ENCODE measurements around the gene TOMM34. TPM values are rescaled to one million over a fixed set of nuclear protein-coding genes. Genes with fewer than 3 reads are reported as not detected.
A peak's percentile ranks its signal among the peaks of the same experiment; 100 is the strongest.

The TOMM34 gene
- total RNA-seq, 2 experiments from 2014 or later = 38.6 to 48.2 TPM

GRCh38 chr20:44908987-44909871 lies 51.0 kb downstream of the TOMM34 start:
- Histone ChIP-seq H3K4me1 (ENCODE audit: insufficient read depth, low read length, poor library complexity, severe bottlenecking) (peaks cover 25% of the 10 kb centered on the region), H3K4me3 (ENCODE audit: low read depth, low read length, poor library complexity, severe bottlenecking) (peak overlapping the region; percentile 74), H4K20me1 (ENCODE audit: insufficient read depth, low read length) (peaks cover 13% of the 10 kb centered on the region; the same call in 1 of the 2 replicates), H3K4me2 (ENCODE audit: low read length) (peak overlapping the region; percentile 74), H3K36me3 (ENCODE audit: insufficient read depth, low read length) (peaks cover 76% of the 10 kb centered on the region), H3K27ac (ENCODE audit: low read depth, low read length, poor library complexity, severe bottlenecking) (peak overlapping the region; percentile 20), H3K9me2 (ENCODE audit: insufficient read depth, low read length) (no peaks in the 10 kb centered on the region), H2AFZ (ENCODE audit: low read length) (no peak overlapping the region), H3K79me2 (ENCODE audit: insufficient read depth, low read depth, low read length) (no peaks in the 10 kb centered on the region; the same call in 1 of the 2 replicates), H3K9me3 (ENCODE audit: low read length) (no peaks in the 10 kb centered on the region)
- BruUV-seq (replicated peaks) = no TSS peak
- TF ChIP-seq EZH2phosphoT487 (IDR thresholded peaks at IDR 0.05; ENCODE audit: borderline replicate concordance, low read depth, low read length) (no peak), CTCF (conservative IDR thresholded peaks at IDR 0.05; ENCODE audit: low read length) (no peak)
- DNase-seq (ENCODE audit: low spot score) = no peak
- CTCF ChIA-PET (ENCODE audit: unreplicated experiment) = interaction anchor here (0.6 kb wide), 3 partner anchors 16 to 168 kb away, joined by 3 to 4 read pairs (median 3); partner anchors contain the start of gene TOMM34
- intact Hi-C loops (cut with micrococcal nuclease; ENCODE audit: unreplicated experiment) = no loop called here
- POLR2A ChIA-PET = interaction anchor here (0.7 to 1.3 kb wide), 4 partner anchors 13 to 69 kb away, joined by 3 to 11 read pairs (median 7); no protein-coding TSS in a partner anchor

- DNase-seq (ENCODE audit: low spot score) = no peak
- Histone ChIP-seq H3K4me1 (ENCODE audit: insufficient read depth, low read length, poor library complexity, severe bottlenecking) (peaks cover 17% of the 10 kb centered on the region), H3K4me2 (ENCODE audit: low read length) (no peak overlapping the region), H3K9me3 (ENCODE audit: low read length) (no peaks in the 10 kb centered on the region), H3K36me3 (ENCODE audit: insufficient read depth, low read length) (peaks cover 100% of the 10 kb centered on the region), H2AFZ (ENCODE audit: low read length) (no peak overlapping the region), H4K20me1 (ENCODE audit: insufficient read depth, low read length) (peaks cover 21% of the 10 kb centered on the region), H3K79me2 (ENCODE audit: insufficient read depth, low read depth, low read length) (peaks cover 26% of the 10 kb centered on the region), H3K27ac (ENCODE audit: low read depth, low read length, poor library complexity, severe bottlenecking) (no peak overlapping the region), H3K9me2 (ENCODE audit: insufficient read depth, low read length) (no peaks in the 10 kb centered on the region), H3K4me3 (ENCODE audit: low read depth, low read length, poor library complexity, severe bottlenecking) (no peak overlapping the region)
- no peak for TF ChIP-seq CTCF (conservative IDR thresholded peaks at IDR 0.05; ENCODE audit: low read length)
- no peak for TF ChIP-seq EZH2phosphoT487 (IDR thresholded peaks at IDR 0.05; ENCODE audit: borderline replicate concordance, low read depth, low read length)
- intact Hi-C loops (cut with micrococcal nuclease; ENCODE audit: unreplicated experiment) = no loop called here
- POLR2A ChIA-PET = interaction anchor here (0.5 to 2.1 kb wide), 3 partner anchors 12 to 221 kb away, joined by 3 to 6 read pairs (median 3); no protein-coding TSS in a partner anchor
- CTCF ChIA-PET (ENCODE audit: unreplicated experiment) = no interaction called here
- no TSS peak for BruUV-seq (replicated peaks)
These were observed 55.8 kb downstream of the TOMM34 start for GRCh38 chr20:44904377-44904776.

DNA sequence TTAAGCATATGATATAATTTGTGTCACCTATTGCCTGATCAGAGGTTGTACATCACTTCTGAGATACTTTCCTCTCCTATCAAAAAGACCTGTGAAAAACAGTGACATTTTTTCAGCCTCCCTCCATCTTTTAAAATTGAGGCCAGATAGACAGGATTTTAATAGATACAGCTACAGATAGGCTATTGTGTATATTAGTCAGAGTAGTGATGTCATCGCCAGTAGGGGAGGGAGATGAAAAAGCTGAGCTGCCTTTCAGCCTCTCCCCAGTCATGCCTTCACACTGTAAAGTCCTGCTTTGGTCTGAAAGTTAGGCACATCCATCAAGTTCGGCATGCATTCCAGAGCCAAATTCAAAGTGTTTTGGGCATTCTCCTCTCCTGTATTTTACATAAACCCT lies 58.2 kb downstream of the TOMM34 start:
- Histone ChIP-seq H3K79me2 (ENCODE audit: insufficient read depth, low read depth, low read length) (peaks cover 50% of the 10 kb centered on the region), H3K27ac (ENCODE audit: low read depth, low read length, poor library complexity, severe bottlenecking) (no peak overlapping the region), H4K20me1 (ENCODE audit: insufficient read depth, low read length) (peaks cover 31% of the 10 kb centered on the region), H3K4me3 (ENCODE audit: low read depth, low read length, poor library complexity, severe bottlenecking) (no peak overlapping the region), H3K9me2 (ENCODE audit: insufficient read depth, low read length) (no peaks in the 10 kb centered on the region), H3K9me3 (ENCODE audit: low read length) (no peaks in the 10 kb centered on the region), H3K4me1 (ENCODE audit: insufficient read depth, low read length, poor library complexity, severe bottlenecking) (peaks cover 17% of the 10 kb centered on the region), H2AFZ (ENCODE audit: low read length) (no peak overlapping the region), H3K4me2 (ENCODE audit: low read length) (no peak overlapping the region), H3K36me3 (ENCODE audit: insufficient read depth, low read length) (peaks cover 100% of the 10 kb centered on the region)
- no TSS peak for BruUV-seq (replicated peaks)
- no peak for TF ChIP-seq CTCF (conservative IDR thresholded peaks at IDR 0.05; ENCODE audit: low read length)
- TF ChIP-seq EZH2phosphoT487 (IDR thresholded peaks at IDR 0.05; ENCODE audit: borderline replicate concordance, low read depth, low read length) = no peak
- CTCF ChIA-PET (ENCODE audit: unreplicated experiment) = no interaction called here
- intact Hi-C loops (cut with micrococcal nuclease; ENCODE audit: unreplicated experiment) = no loop called here
- POLR2A ChIA-PET = no interaction called here
- no peak for DNase-seq (ENCODE audit: low spot score)

Measured in OCI-LY7 (cell line).